ENCODE measurements around the gene JCAD. TPM values are rescaled to one million over a fixed set of nuclear protein-coding genes. Genes with fewer than 3 reads are reported as not detected.

JCAD gene
- total and polyA plus RNA-seq, 9 donors = 10.0 to 71.7 (median 23.8) TPM

DNA sequence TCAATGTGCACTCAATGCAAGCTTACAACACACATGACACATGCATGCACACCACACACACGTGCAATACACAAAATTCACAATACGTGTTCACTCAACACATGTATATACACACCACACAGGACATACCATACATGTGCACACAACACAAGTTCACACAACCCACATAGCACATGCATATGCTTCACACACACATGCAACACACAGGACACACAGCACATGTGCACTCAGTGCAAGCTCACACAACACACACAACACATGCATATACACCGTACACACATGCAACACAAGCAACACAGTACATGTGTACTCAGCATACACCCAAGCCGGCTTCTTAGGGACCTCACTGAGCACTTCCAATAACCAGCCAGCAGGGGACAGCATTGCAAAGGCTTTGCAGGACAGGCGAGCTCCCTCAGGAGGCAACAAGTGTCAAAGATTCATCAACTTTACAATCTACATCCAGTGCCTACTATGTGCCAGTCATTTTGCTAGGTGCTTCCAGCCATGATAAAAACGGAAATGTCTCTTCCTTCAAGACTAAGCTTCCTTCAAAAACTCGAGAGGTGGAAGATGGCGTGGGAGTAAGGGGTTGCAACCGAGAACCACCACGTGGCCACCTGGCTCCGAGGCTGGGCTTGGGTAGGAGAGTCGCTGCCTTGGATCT is 61.1 kb downstream of the JCAD start:
- 24 to 35% (median 25%) methylated on average over 12 of the region's 12 CpGs for WGBS, 3 donors
- Histone ChIP-seq H3K27me3 (no peaks in the 10 kb centered on the region), H3K27ac (no peak overlapping the region), H3K4me1 (ENCODE audit: insufficient read depth) (no peaks in the 10 kb centered on the region), H3K36me3 (no peaks in the 10 kb centered on the region), H3K9me3 (no peaks in the 10 kb centered on the region), H3K4me3 (no peak overlapping the region)
- intact Hi-C loops (cut with DNase I) = loop anchor here in 3 of 4 donors (10.0 kb wide), 2 partner anchors 237 to 247 kb away; no protein-coding TSS in a partner anchor
- peak; percentile 71 to 79 (median 77) for DNase-seq
- TF ChIP-seq POLR2A (IDR thresholded peaks at IDR 0.05) (no peak), EP300 (IDR thresholded peaks at IDR 0.05) (no peak)
- TF ChIP-seq, protein P1, sequence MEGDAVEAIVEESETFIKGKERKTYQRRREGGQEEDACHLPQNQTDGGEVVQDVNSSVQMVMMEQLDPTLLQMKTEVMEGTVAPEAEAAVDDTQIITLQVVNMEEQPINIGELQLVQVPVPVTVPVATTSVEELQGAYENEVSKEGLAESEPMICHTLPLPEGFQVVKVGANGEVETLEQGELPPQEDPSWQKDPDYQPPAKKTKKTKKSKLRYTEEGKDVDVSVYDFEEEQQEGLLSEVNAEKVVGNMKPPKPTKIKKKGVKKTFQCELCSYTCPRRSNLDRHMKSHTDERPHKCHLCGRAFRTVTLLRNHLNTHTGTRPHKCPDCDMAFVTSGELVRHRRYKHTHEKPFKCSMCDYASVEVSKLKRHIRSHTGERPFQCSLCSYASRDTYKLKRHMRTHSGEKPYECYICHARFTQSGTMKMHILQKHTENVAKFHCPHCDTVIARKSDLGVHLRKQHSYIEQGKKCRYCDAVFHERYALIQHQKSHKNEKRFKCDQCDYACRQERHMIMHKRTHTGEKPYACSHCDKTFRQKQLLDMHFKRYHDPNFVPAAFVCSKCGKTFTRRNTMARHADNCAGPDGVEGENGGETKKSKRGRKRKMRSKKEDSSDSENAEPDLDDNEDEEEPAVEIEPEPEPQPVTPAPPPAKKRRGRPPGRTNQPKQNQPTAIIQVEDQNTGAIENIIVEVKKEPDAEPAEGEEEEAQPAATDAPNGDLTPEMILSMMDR (IDR thresholded peaks at IDR 0.05) = peak; percentile 87 to 95 (median 95)

- TF ChIP-seq, protein P1 (IDR thresholded peaks at IDR 0.05) = no peak
- TF ChIP-seq POLR2A (IDR thresholded peaks at IDR 0.05) (no peak), EP300 (IDR thresholded peaks at IDR 0.05) (no peak)
- Histone ChIP-seq H3K27ac (no peak overlapping the region), H3K9me3 (no peaks in the 10 kb centered on the region), H3K36me3 (no peaks in the 10 kb centered on the region), H3K27me3 (no peaks in the 10 kb centered on the region), H3K4me3 (no peak overlapping the region), H3K4me1 (ENCODE audit: insufficient read depth) (no peaks in the 10 kb centered on the region)
- 86 to 88% (median 86%) methylated on average over 4 of the region's 4 CpGs for WGBS, 3 donors
- intact Hi-C loops (cut with DNase I) = loop anchor here in 3 of 4 donors (10.0 kb wide), 2 partner anchors 240 to 250 kb away; no protein-coding TSS in a partner anchor
- DNase-seq = no peak
Observed at GRCh38 chr10:29994811-29995210, 64.6 kb downstream of the JCAD start.

GRCh38 chr10:29993319-29993915 is 66.0 kb downstream of the JCAD start:
- peak in 4 of 5 donors; percentile 36 to 86 (median 74) for DNase-seq
- peak overlapping the region in 1 of 2 donors; percentile 19 for H3K27ac ChIP-seq
- intact Hi-C loops (cut with DNase I) = loop anchor here in 3 of 4 donors (10.0 kb wide), 2 partner anchors 241 to 251 kb away; no protein-coding TSS in a partner anchor
- H3K36me3 ChIP-seq = no peaks in the 10 kb centered on the region
- H3K9me3 ChIP-seq = no peaks in the 10 kb centered on the region
- 9 to 20% (median 12%) methylated on average over 18 of the region's 18 CpGs for WGBS, 3 donors
- H3K4me3 ChIP-seq = no peak overlapping the region
- no peaks in the 10 kb centered on the region for H3K27me3 ChIP-seq
- no peaks in the 10 kb centered on the region for H3K4me1 ChIP-seq (ENCODE audit: insufficient read depth)
- no peak for TF ChIP-seq POLR2A (IDR thresholded peaks at IDR 0.05)
- no peak for TF ChIP-seq EP300 (IDR thresholded peaks at IDR 0.05)
- TF ChIP-seq, protein P1 (IDR thresholded peaks at IDR 0.05) = no peak

GRCh38 chr10:29992914-29993313 is 66.5 kb downstream of the JCAD start:
- intact Hi-C loops (cut with DNase I) = loop anchor here in 3 of 4 donors (10.0 kb wide), 2 partner anchors 242 to 252 kb away; no protein-coding TSS in a partner anchor
- H3K4me1 ChIP-seq (ENCODE audit: insufficient read depth) = no peaks in the 10 kb centered on the region
- H3K27me3 ChIP-seq = no peaks in the 10 kb centered on the region
- no peak for DNase-seq
- peak overlapping the region in 1 of 2 donors; percentile 19 for H3K27ac ChIP-seq
- TF ChIP-seq POLR2A (IDR thresholded peaks at IDR 0.05) = no peak
- TF ChIP-seq, protein P1 (IDR thresholded peaks at IDR 0.05) = no peak
- TF ChIP-seq EP300 (IDR thresholded peaks at IDR 0.05) = no peak
- H3K36me3 ChIP-seq = no peaks in the 10 kb centered on the region
- no peaks in the 10 kb centered on the region for H3K9me3 ChIP-seq
- H3K4me3 ChIP-seq = no peak overlapping the region
- 53 to 61% (median 53%) methylated on average over 4 of the region's 4 CpGs for WGBS, 3 donors

All from ovary (tissue), 9 donors.